Measurements from ENCODE around the gene TSPYL4. TPM values are rescaled to one million over a fixed set of nuclear protein-coding genes. Genes with fewer than 3 reads are reported as not detected.
A peak's percentile ranks its signal among the peaks of the same experiment; 100 is the strongest.

The TSPYL4 gene
- total RNA-seq, 1 donor from 2014 or later, result 32.2 TPM

- no peaks in the 10 kb centered on the region for H3K9me3 ChIP-seq (ENCODE audit: low read depth)
These were observed 38.0 kb upstream of the TSPYL4 start for GRCh38 chr6:116291701-116292396.

GRCh38 chr6:116290799-116291198, 36.9 kb upstream of the TSPYL4 start:
- TF ChIP-seq EZH2 (IDR thresholded peaks at IDR 0.05), result no peak
- H3F3A ChIP-seq (ENCODE audit: low read depth), result no peaks in the 10 kb centered on the region
- no peaks in the 10 kb centered on the region for H3K27me3 ChIP-seq
- no peaks in the 10 kb centered on the region for H3K4me1 ChIP-seq
- DNase-seq (ENCODE audit: low spot score), result no peak
- no peak overlapping the region for H3K27ac ChIP-seq
- no peaks in the 10 kb centered on the region for H3K36me3 Mint-ChIP-seq
- no peak overlapping the region for H3K4me3 ChIP-seq
- no peaks in the 10 kb centered on the region for H3K4me1 Mint-ChIP-seq
- no peak overlapping the region for H3K4me2 ChIP-seq
- H3K36me3 ChIP-seq, result no peaks in the 10 kb centered on the region
- no peaks in the 10 kb centered on the region for H3K9me3 ChIP-seq (ENCODE audit: low read depth)
- H3K4me3 Mint-ChIP-seq, result no peak overlapping the region
- no peaks in the 10 kb centered on the region for H3K79me2 ChIP-seq (ENCODE audit: low read depth)
- no peaks in the 10 kb centered on the region for H4K20me1 ChIP-seq (ENCODE audit: low read depth)
- H2AFZ ChIP-seq (replicated peaks), result no peak overlapping the region
- H3K27ac Mint-ChIP-seq, result no peak overlapping the region
- no peak overlapping the region for H3K9ac ChIP-seq
- no peaks in the 10 kb centered on the region for H3K27me3 Mint-ChIP-seq (ENCODE audit: insufficient read depth, low read depth)
- no peaks in the 10 kb centered on the region for H3K9me3 Mint-ChIP-seq

More at GRCh38 chr6:116291701-116292396, 38.0 kb upstream of the TSPYL4 start:
- Histone ChIP-seq H3K4me1 (no peaks in the 10 kb centered on the region), H3K27ac (no peak overlapping the region), H3K4me3 (no peak overlapping the region), H3K79me2 (ENCODE audit: low read depth) (no peaks in the 10 kb centered on the region), H3K36me3 (no peaks in the 10 kb centered on the region), H3K9ac (no peak overlapping the region), H3K4me2 (no peak overlapping the region), H3F3A (ENCODE audit: low read depth) (no peaks in the 10 kb centered on the region), H4K20me1 (ENCODE audit: low read depth) (no peaks in the 10 kb centered on the region), H3K27me3 (no peaks in the 10 kb centered on the region), H2AFZ (replicated peaks) (no peak overlapping the region)
- H3K27ac Mint-ChIP-seq, result no peak overlapping the region
- H3K36me3 Mint-ChIP-seq, result no peaks in the 10 kb centered on the region
- H3K27me3 Mint-ChIP-seq (ENCODE audit: insufficient read depth, low read depth), result no peaks in the 10 kb centered on the region
- no peaks in the 10 kb centered on the region for H3K9me3 Mint-ChIP-seq
- H3K4me3 Mint-ChIP-seq, result no peak overlapping the region
- TF ChIP-seq EZH2 (IDR thresholded peaks at IDR 0.05) (no peak), EZH2phosphoT487 (IDR thresholded peaks at IDR 0.05) (no peak), CTCF (IDR thresholded peaks at IDR 0.05) (no peak)
- no peak for DNase-seq (ENCODE audit: low spot score)
- H3K4me1 Mint-ChIP-seq, result no peaks in the 10 kb centered on the region

- Mint-ChIP-seq H3K4me3 (no peak overlapping the region), H3K27me3 (ENCODE audit: insufficient read depth, low read depth) (no peaks in the 10 kb centered on the region), H3K36me3 (no peaks in the 10 kb centered on the region), H3K4me1 (no peaks in the 10 kb centered on the region), H3K9me3 (no peaks in the 10 kb centered on the region), H3K27ac (no peak overlapping the region)
- TF ChIP-seq EZH2phosphoT487 (IDR thresholded peaks at IDR 0.05) (no peak), CTCF (IDR thresholded peaks at IDR 0.05) (no peak), EZH2 (IDR thresholded peaks at IDR 0.05) (no peak)
- H3K79me2 ChIP-seq (ENCODE audit: low read depth), result no peaks in the 10 kb centered on the region
- no peaks in the 10 kb centered on the region for H4K20me1 ChIP-seq (ENCODE audit: low read depth)
- H3K4me2 ChIP-seq, result no peak overlapping the region
- no peaks in the 10 kb centered on the region for H3K4me1 ChIP-seq
- H3K9ac ChIP-seq, result no peak overlapping the region
- H3K27me3 ChIP-seq, result no peaks in the 10 kb centered on the region
- H3F3A ChIP-seq (ENCODE audit: low read depth), result no peaks in the 10 kb centered on the region
- no peaks in the 10 kb centered on the region for H3K36me3 ChIP-seq
- no peaks in the 10 kb centered on the region for H3K9me3 ChIP-seq (ENCODE audit: low read depth)
- H3K4me3 ChIP-seq, result no peak overlapping the region
- no peak overlapping the region for H2AFZ ChIP-seq (replicated peaks)
- no peak overlapping the region for H3K27ac ChIP-seq
- no peak for DNase-seq (ENCODE audit: low spot score)
These were observed 36.0 kb upstream of the TSPYL4 start for GRCh38 chr6:116289876-116290275.

GRCh38 chr6:116287689-116288282, 33.9 kb upstream of the TSPYL4 start:
- Histone ChIP-seq H3K4me3 (no peak overlapping the region), H3K36me3 (no peaks in the 10 kb centered on the region), H3K27ac (no peak overlapping the region), H3K4me1 (no peaks in the 10 kb centered on the region), H3K79me2 (ENCODE audit: low read depth) (no peaks in the 10 kb centered on the region), H3K27me3 (no peaks in the 10 kb centered on the region), H3F3A (ENCODE audit: low read depth) (no peaks in the 10 kb centered on the region), H2AFZ (replicated peaks) (no peak overlapping the region), H3K9me3 (ENCODE audit: low read depth) (no peaks in the 10 kb centered on the region), H4K20me1 (ENCODE audit: low read depth) (no peaks in the 10 kb centered on the region), H3K9ac (no peak overlapping the region), H3K4me2 (no peak overlapping the region)
- Mint-ChIP-seq H3K9me3 (no peaks in the 10 kb centered on the region), H3K27ac (no peak overlapping the region), H3K36me3 (no peaks in the 10 kb centered on the region), H3K27me3 (ENCODE audit: insufficient read depth, low read depth) (no peaks in the 10 kb centered on the region), H3K4me3 (no peak overlapping the region), H3K4me1 (no peaks in the 10 kb centered on the region)
- peak; percentile 56 for DNase-seq (ENCODE audit: low spot score)
- TF ChIP-seq EZH2phosphoT487 (IDR thresholded peaks at IDR 0.05), result no peak
- peak; percentile 86 for TF ChIP-seq CTCF (IDR thresholded peaks at IDR 0.05)

Measured in neural progenitor cell (in vitro differentiated cells).